GM19438 (cell line): ENCODE results near the gene CTU1.
"Not testable (repeated sequence)": the region's sequence is repeated elsewhere in the genome, so short reads cannot be mapped to it uniquely, and the experiment has no call there.

Experiments used
- ATAC-seq: cut with Tn5 transposase; IDR thresholded peaks from one replicate; pipeline ENCODE4 v1.9.1; 2021; ENCODE audit warnings: low read depth; ENCODE audit not compliant: unreplicated experiment

Gene CTU1

GRCh38 chr19:51108066-51108804, at the start of gene CTU1:
Gene CTU1 (minus strand): TSS chr19:51108409. CDS start chr19:51104569, 3,840 bp downstream.
- ATAC-seq: peak; percentile 93

GRCh38 chr19:51157265-51157664, 49.1 kb upstream of the CTU1 start:
- no peak for ATAC-seq

GRCh38 chr19:51156710-51157109, 48.5 kb upstream of the CTU1 start:
- no peak for ATAC-seq

GRCh38 chr19:51150627-51151026, 42.4 kb upstream of the CTU1 start:
- no peak for ATAC-seq

DNA sequence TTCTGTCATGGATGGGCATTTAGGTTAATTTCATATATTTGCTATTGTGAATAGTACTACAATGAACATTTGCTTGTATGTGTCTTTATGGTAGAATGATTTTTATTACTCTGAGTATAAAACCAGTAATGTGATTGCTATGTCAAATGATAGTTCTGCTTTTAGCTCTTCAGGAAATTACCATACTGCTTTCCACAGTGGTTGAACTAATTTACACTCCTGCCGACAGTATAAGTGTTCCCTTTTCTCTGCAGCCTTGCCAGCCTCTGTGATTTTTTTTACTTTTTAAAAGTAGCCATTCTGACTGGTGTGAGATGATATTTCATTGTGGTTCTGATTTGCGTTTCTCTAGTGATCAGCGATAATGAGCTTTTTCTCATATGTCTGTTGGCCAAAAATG, 40.4 kb upstream of the CTU1 start:
- no peak for ATAC-seq

DNA sequence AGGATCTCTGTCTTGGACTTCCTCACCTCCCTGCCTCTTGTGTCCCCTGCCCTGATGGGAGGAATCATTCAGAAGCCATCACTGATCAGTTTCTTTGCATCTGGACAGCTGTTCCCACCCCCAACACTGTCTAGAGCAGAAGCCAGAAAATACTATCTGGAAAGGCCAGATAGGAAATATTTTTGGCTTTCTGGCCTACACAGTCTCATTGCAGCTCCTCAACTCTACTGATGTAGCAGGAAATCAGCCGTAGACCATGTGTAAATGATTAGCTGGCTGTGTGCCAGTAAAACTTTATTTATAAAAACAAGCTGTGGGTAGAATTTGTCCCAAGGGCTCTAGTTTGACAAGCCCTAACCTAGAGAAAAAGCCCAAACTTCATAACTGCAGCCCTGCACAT, 39.5 kb upstream of the CTU1 start:
- no peak for ATAC-seq

DNA sequence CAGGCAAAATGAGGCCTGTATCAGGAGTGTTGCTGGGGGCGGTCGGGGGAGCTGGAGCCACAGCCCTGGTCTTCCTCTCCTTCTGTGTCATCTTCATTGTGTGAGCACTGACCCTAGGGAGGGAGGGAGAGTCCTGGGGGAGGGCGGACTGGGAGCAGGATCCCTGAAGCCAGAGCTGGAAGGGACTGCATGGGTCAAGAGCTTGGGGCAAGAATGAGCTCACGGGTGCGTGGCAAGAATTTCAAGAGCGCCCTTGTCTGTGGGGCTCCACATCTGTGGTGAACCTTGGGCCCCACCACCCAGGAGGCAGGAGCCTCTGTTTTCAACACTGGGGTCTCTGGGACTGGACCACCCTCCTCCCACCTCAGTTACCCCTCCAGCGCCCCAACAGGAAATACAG, 38.5 kb upstream of the CTU1 start:
- ATAC-seq: no peak

DNA sequence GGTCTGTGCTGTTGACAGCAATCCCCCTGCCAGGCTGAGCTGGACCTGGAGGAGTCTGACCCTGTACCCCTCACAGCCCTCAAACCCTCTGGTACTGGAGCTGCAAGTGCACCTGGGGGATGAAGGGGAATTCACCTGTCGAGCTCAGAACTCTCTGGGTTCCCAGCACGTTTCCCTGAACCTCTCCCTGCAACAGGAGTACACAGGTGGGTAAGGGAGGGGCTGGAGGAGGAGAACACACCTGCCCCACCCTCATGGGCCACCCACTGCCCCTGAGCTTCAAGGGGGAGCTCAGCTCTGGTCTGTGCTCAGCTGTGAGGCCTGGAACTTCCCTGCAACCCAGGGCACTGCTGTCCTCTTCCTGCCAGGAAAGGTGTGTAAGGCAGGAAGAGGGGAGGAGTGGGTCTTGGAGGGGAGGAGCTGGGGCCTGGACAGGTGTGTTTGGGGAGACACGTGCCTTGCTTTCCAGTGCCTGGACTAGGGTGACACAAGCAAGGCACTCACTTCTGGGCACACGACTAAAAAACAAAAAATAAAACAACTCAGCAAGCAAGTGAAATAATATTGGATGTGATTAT, 37.8 kb upstream of the CTU1 start:
- no peak for ATAC-seq

DNA sequence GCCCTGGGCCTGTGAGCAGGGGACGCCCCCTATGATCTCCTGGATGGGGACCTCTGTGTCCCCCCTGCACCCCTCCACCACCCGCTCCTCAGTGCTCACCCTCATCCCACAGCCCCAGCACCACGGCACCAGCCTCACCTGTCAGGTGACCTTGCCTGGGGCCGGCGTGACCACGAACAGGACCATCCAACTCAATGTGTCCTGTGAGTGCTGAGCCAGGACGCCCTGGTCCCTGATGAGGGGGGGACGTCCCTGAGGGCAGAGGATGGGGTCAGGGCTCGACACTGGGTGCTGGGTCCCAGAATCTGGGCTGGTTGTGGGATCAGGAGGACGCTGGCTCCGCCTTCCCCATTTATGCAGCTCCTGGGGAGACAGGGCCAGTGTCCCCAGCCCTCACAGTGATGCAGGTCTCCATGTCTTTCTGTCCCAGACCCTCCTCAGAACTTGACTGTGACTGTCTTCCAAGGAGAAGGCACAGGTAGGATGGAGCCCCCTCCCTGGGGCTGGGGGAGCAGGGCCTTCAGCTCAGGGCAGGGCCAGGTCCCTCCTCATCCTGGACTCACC, 36.4 kb upstream of the CTU1 start:
- ATAC-seq: no peak

DNA sequence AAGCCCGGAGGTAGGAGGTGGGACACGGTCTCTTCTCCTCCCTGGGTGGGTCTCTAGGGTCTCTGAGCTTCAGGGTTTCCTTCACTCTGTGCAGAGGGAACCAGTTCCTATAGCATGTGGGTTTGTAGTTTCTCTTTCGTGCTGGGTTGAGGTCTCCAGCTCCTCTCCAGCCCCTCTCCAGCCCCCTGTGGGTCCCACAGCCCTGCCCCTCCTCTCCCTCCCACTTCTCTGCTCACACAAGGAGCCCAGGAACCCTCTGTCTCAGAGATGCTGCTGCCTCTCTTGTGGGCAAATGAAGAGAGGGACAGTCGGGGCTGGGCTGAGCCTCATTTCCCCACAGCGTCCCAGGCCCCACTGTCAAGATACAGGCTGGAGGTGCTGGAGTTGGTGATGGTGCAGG, 35.3 kb upstream of the CTU1 start:
- ATAC-seq: no peak

- ATAC-seq: not testable (repeated sequence)
Measured at GRCh38 chr19:51142809-51143475, 34.7 kb upstream of the CTU1 start.

- ATAC-seq: no peak
Measured at GRCh38 chr19:51142119-51142518, 33.9 kb upstream of the CTU1 start, which contains the start of gene SIGLEC7. Gene SIGLEC7 (plus strand): TSS chr19:51142301. CDS start chr19:51142370, 69 bp downstream.

DNA sequence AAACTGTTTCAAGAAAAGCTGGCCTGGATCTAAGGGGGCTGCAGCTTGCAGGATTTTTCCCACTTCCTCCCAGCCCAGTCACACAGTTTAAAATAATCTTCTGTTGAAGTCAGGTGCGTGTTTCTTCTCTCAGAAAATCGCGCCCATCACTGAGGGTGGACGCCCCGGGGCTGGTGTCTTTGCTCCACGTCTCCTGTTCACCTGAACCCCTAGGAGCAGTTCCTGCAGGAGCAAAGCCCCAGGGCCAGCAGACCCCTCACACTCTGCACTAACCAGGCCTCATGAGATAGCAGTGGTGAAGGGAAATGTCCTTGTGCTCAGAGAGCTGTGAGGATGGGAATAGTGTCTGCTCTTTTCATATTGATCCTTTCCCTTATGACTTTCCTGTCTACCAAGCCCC, 33.0 kb upstream of the CTU1 start:
- no peak for ATAC-seq

DNA sequence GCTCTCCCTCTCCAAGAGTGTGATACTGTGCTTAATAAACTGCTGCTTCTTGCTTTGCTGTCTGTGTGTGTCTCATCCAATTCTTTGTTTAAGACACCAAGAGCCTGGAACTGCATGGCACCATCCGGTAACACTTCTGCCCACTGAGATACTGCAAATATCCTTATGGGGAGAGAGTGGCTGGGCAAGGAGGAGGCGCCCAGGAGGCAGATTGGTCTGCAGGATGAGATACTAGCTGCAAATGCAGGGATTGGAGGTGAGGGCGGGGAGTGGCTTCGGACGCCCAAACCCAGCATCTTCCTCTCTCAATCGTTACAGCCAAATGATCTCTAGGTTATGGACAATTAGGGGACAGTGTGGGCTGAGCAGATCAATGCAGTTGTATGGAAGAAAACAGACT, 32.2 kb upstream of the CTU1 start:
- no peak for ATAC-seq

DNA sequence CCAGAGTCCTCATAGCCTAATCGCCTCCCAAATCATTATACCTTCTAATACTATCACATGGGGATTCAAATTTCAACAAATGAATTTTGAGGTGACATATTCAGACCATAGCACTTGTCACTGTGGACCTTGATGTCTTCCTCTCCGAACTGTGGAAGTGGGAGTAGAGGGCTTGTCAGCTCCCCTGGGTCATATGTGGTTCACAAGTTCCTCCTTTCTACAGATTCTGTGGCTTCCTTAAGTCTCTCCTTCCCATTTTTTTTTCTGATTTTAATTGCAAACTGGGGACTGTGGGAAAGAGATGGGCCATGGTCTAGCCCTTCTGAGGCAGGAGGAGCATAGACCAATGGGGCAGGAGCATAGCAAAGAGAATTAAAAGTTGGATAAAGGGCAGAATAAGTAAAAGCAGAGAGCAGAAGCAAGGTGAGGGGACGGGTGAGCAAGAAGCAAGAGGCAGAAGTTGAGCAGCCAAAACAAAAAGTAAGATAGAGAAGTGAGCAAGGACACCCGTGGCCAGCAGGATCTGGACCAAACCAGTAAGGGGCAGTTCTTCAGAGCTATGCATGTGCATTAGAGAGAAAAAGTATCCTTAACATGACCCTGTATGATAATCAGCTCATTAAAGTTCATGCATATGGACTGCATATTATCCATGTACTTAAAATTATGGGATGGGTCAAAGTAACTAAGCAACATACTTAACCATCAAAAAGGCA, 31.2 kb upstream of the CTU1 start:
- no peak for ATAC-seq

DNA sequence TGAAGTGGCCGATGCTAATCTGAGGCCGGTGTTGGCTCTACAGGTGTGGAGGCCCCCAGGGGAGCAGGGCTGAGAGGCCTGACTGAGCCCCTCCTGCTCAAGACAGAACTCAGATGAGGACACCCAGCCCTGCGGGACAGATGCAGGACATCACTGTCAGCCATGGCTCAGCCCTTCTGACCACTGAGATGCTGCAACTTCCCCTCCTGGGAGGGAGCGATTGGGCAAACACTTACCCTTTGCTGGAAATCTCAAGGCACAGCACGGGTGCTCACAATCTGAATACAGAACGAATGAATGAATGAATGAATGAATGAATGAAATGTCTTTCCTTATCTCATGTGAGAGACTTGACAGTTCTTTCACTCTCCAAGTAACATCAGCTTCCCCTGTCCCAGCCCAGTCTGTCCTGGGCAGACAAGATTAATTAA, 30.4 kb upstream of the CTU1 start:
- ATAC-seq: no peak

DNA sequence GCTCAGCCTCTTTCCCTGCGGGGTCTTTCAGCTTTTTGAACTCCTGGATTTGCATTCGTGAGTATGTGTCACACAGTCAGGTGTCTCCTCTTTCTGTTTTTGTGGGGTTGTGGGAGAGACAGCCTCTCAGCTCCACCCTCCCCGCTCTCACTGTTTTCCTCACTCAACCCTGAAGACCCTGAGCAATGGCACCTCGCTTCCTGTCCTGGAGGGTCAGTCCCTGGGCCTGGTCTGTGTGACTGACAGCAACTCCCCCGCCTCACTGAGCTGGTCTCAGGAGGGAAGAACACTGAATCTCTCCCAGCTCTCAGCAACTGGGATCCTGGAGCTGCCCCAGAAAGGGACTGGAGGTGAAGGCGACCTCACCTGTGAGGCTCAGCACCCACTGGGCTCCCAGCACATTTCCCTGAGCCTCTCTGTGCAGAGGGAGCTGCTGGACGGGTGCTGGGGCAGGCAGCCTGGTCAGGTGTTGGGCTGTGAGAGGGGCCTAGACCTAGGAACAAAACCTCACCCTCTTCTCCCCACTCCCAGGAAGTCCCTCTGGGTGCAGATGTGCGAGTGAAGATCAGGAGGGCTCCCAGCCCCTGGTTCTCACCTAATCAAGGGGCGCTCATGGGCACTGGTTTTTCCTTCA, 29.7 kb upstream of the CTU1 start:
- no peak for ATAC-seq

- ATAC-seq: no peak
Measured at GRCh38 chr19:51136851-51137551, 28.8 kb upstream of the CTU1 start.

DNA sequence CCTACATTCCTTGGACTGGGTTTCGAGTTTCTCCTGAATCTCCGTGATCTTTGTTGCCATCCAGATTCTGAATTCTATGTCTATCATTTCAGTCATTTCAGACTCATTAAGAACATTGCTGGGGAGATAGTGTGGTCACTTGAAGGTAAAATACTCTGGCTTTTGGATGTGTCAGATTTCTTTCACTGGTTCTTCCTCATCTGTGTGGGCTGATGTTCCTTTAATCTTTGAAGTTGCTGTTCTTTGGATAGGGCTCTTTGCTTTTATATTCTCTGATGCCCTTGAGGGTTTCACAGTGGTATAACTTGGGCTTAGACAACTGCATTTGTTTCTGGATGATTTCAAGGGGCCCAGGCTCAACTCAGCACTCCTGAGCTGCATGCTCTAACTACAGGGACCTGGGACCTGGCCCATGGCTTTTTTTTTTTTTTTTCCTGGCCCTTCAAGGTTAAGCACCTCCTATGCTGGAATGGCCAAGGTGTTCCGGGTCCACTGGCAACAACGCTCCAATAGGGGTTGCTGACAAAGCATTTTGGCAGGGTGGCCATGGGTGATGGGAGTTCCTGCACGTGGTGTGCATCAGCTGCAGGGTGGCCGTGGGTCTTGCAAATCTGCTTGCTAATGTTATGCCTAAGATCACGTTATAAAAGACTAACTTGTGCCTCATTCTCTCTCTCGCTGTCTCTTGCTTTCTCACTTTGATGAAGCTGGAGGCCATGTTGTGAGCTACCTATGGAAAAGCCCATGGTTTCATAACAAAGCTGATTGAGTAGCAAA, 28.0 kb upstream of the CTU1 start:
- no peak for ATAC-seq
